Measurements from ENCODE around the gene SEMA6A.

GRCh38 chr5:116553366-116553765 lies 21.3 kb downstream of the SEMA6A start:
- TF ChIP-seq TAF1 (IDR thresholded peaks at IDR 0.05; ENCODE audit: borderline replicate concordance, low read depth, low read length), result no peak
- no peak for TF ChIP-seq POLR2A (IDR thresholded peaks at IDR 0.05; ENCODE audit: low read depth, low read length)
- no peak for TF ChIP-seq POLR2AphosphoS5 (IDR thresholded peaks at IDR 0.05; ENCODE audit: low read depth, low read length)
